MM.1S (cell line): Measurements from ENCODE around the gene SLC5A6.

Experiments used
- EZH2 ChIP-seq: fragments of 300-600 bp; sonication (generic); optimal IDR thresholded peaks from 2 replicates; pipeline ENCODE3; 2017; ENCODE audit warnings: low read depth, mild to moderate bottlenecking, antibody characterized with exemption, low read length, mixed read lengths
- EZH2phosphoT487 ChIP-seq: fragments of 300-600 bp; sonication (generic); IDR thresholded peaks from 2 replicates; pipeline ENCODE4 v1.6.1; 2018; ENCODE audit warnings: antibody characterized with exemption, low read length
- TF ChIP-seq, protein P1 (sequence below): fragments of 300-600 bp; sonication (generic); IDR thresholded peaks from 2 replicates; pipeline ENCODE4 v1.5.1; 2016; ENCODE audit warnings: antibody characterized with exemption, low read length, mixed read lengths

DNA sequence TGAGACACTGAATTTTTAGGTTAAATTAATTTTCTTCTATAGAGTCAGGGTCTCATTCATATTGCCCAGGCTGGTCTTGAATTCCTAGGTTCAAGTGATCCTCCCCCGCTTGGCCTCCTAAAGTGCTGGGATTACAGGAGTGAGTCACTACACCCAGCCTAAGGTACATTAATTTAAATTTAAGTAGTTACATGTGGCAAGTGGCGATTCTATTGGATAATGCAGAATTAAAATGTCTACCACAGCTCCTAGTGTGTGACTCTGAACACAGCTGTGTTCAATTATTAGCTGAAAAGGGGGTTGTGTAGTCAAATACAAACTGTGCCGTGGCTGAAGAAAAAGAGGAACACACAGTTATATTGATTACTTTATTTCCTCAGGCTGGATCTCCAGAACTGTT, 2.9 kb upstream of the SLC5A6 start:
- TF ChIP-seq, protein P1, sequence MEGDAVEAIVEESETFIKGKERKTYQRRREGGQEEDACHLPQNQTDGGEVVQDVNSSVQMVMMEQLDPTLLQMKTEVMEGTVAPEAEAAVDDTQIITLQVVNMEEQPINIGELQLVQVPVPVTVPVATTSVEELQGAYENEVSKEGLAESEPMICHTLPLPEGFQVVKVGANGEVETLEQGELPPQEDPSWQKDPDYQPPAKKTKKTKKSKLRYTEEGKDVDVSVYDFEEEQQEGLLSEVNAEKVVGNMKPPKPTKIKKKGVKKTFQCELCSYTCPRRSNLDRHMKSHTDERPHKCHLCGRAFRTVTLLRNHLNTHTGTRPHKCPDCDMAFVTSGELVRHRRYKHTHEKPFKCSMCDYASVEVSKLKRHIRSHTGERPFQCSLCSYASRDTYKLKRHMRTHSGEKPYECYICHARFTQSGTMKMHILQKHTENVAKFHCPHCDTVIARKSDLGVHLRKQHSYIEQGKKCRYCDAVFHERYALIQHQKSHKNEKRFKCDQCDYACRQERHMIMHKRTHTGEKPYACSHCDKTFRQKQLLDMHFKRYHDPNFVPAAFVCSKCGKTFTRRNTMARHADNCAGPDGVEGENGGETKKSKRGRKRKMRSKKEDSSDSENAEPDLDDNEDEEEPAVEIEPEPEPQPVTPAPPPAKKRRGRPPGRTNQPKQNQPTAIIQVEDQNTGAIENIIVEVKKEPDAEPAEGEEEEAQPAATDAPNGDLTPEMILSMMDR: no peak
- TF ChIP-seq EZH2 (no peak), EZH2phosphoT487 (no peak)
